Stimulated activated naive B cell treated with anti-CD40 and anti-IgM and Interleukin-4, amounts not matched to agents 10 μg/mL and 1 μg/mL and 100 μg/mL, for 72 hours (primary cell): ENCODE results near the gene ATP6V1B1.
"Not testable (repeated sequence)": the region's sequence is repeated elsewhere in the genome, so short reads cannot be mapped to it uniquely, and the experiment has no call there.

Source experiments
- ATAC-seq, 2 donors: fragments of 150-1000 bp; cut with Tn5 transposase; replicated peaks; 2 replicates each; pipeline ENCODE4 v1.10.0; 2021; ENCODE audit warnings: moderate library complexity in 1 of 2
- DNase-seq: peaks from one replicate; pipeline ENCODE4 v3.0.0; 2021
- H3K27ac Mint-ChIP-seq: one replicate; pipeline ENCODE4 v1.8.0; 2022; ENCODE audit warnings: mild to moderate bottlenecking, mixed read lengths
- H3K27me3 Mint-ChIP-seq, 2 donors: one replicate each; pipeline ENCODE4 v1.8.0; 2022; ENCODE audit warnings: mixed read lengths in 2 of 2
- H3K36me3 Mint-ChIP-seq, 2 donors: one replicate each; pipeline ENCODE4 v1.8.0; 2022; ENCODE audit warnings: mixed read lengths in 2 of 2, mild to moderate bottlenecking in 1 of 2
- H3K4me1 Mint-ChIP-seq, 2 donors: one replicate each; pipeline ENCODE4 v1.8.0; 2022; ENCODE audit warnings: mixed read lengths in 2 of 2, mild to moderate bottlenecking in 1 of 2
- H3K4me3 Mint-ChIP-seq, 2 donors: one replicate each; pipeline ENCODE4 v1.8.0; 2022; ENCODE audit warnings: mild to moderate bottlenecking in 2 of 2, mixed read lengths in 2 of 2, moderate library complexity in 1 of 2
- H3K9me3 Mint-ChIP-seq, 2 donors: one replicate each; pipeline ENCODE4 v1.8.0; 2022; ENCODE audit warnings: mixed read lengths in 2 of 2, mild to moderate bottlenecking in 1 of 2

ATP6V1B1 gene

DNA sequence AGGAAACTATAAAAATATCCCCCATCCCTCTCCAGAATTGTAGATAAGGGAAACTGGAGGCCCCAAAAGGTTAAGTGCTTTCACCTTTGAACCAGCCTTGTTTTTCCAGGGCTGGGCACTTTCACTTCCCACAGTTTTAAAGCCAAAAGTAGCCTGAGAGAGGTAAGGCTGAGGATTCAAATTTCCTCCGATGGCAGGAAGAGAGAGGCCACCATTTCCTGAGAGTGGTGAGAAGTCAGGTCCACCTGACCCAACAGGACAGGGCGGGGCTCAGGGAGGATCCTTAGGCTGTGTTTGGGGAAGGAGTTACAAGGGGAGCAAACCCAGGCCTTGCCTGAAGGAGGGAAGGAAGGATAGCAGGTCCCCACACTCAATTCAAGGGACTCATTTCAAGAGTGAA, 63.7 kb downstream of the ATP6V1B1 start:
- Mint-ChIP-seq H3K27me3 (peaks cover 0 to 10% of the 10 kb centered on the region in 2 donors), H3K9me3 (no peaks in the 10 kb centered on the region), H3K4me3 (no peak overlapping the region), H3K36me3 (no peaks in the 10 kb centered on the region), H3K27ac (no peak overlapping the region), H3K4me1 (peaks cover 13 to 32% of the 10 kb centered on the region in 2 donors)
- ATAC-seq, result no peak
- no peak for DNase-seq

DNA sequence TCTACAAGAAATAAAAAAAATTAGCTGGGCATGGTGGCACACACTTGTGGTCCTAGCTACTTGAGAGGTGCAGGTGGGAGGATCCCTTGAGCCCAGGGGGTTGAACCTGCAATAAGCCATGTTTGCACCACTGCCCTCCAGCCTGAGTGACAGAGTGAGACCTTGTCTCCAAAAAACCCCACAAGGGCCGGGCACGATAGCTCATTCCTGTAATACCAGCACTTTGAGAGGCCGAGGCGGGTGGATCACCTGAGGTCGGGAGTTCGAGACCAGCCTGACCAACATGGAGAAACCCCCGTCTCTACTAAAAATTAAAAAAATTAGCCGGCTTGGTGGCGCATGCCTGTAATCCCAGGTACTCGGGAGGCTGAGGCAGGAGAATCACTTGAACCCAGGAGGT, 64.2 kb downstream of the ATP6V1B1 start:
- ATAC-seq, H3K9me3 Mint-ChIP-seq, H3K4me3 Mint-ChIP-seq, H3K27ac Mint-ChIP-seq, H3K36me3 Mint-ChIP-seq, DNase-seq: not testable (repeated sequence)
- Mint-ChIP-seq H3K4me1 (peaks cover 13 to 31% of the 10 kb centered on the region in 2 donors), H3K27me3 (peaks cover 0 to 10% of the 10 kb centered on the region in 2 donors)

DNA sequence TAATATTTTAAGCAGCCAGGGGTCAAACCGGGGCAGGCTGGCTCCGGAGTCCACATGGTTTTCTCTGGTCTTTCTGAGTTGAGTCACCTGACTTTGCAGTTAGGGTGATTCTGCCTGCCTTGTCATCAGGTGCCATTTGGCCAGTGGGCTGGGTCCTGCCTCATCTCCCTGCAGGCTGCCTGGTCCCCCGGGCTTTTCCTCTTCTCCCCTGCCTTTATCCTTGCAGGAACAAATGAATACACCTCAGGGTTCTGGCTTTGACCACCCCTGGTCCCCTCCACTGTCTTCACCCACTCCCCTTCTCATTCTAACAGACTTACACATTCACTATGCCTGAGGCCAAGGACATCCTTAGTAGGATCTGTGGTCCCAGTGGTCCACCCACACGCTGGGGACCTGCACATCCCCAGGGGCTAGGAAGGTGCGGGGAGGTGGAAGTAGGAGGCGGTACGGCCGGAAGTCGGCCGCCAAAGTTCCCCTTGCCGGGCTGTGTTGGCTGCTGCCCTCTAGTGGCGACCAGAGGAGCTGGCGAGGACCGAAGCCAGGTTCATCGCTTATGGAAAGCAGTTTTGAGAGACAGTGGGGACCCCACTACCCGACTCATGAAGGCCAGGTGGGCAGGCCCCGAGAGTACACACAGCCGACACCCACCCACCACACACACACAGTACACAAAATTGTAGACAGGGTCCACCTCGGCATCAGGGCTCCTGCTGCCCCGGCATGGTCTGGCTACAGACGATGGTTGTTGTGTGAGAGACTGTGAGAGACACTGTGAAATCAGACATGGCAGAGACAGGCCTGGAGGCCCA, 65.3 kb downstream of the ATP6V1B1 start:
- peaks cover 8 to 21% of the 10 kb centered on the region in 2 donors for H3K4me1 Mint-ChIP-seq
- H3K9me3 Mint-ChIP-seq, result no peaks in the 10 kb centered on the region
- H3K27ac Mint-ChIP-seq, result peak overlapping the region; percentile 91
- DNase-seq (peak; percentile 72), ATAC-seq (peak; percentile 94 to 96)
- peak overlapping the region; percentile 81 for H3K4me3 Mint-ChIP-seq
- H3K27me3 Mint-ChIP-seq, result peaks cover 0 to 17% of the 10 kb centered on the region in 2 donors
- no peaks in the 10 kb centered on the region for H3K36me3 Mint-ChIP-seq

DNA sequence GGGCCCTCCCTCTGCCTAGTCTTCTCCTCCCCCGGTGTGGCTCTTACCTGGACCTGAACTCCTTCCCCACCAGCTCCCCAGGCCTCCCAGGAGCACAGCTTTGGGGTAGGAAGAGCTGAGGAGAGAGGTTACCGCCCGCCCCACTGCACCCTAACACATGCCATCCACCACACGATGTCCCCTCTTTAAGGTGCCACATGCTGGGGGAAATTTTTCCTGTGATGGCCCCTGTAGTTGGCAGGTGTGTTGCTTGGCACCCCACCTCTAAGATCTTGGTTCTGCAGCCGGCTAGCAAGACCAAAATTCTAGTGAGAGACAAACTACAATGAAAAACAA, 65.9 kb downstream of the ATP6V1B1 start:
- DNase-seq (no peak), ATAC-seq (no peak)
- no peak overlapping the region for H3K4me3 Mint-ChIP-seq
- peaks cover 8 to 19% of the 10 kb centered on the region in 2 donors for H3K4me1 Mint-ChIP-seq
- no peaks in the 10 kb centered on the region for H3K9me3 Mint-ChIP-seq
- peaks cover 0 to 18% of the 10 kb centered on the region in 2 donors for H3K27me3 Mint-ChIP-seq
- no peaks in the 10 kb centered on the region for H3K36me3 Mint-ChIP-seq
- no peak overlapping the region for H3K27ac Mint-ChIP-seq

DNA sequence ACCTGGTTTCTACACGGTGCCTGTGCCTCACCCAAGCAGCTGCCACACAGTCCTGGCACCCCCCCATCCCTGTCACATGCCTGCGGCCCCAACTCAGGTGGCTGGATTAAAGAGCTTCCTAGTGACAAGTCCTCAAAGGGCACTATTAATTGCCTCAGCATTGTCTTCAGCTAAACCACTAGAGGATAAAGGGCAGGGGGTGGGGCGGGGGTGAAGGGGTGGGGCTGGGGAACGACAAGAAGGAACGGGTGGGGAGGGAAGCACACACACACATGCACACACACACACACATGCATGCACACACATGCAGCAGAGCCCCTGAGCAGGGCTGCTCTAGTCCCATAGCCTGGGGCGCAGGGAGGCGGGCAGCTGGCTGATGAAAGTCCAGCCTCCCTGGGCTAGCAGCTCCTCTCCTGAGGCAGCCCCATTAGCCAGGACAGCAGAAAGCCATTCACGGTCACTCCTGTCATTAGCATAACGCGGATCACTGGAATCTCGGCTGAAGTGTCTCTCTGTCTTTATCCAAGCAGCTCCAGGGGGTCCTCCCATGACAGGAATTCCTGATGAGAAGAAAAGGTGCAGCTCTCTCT, 66.4 kb downstream of the ATP6V1B1 start:
- H3K9me3 Mint-ChIP-seq, result no peaks in the 10 kb centered on the region
- ATAC-seq (no peak), DNase-seq (no peak)
- no peaks in the 10 kb centered on the region for H3K36me3 Mint-ChIP-seq
- H3K4me3 Mint-ChIP-seq, result no peak overlapping the region
- H3K27ac Mint-ChIP-seq, result peak overlapping the region; percentile 42
- peaks cover 0 to 18% of the 10 kb centered on the region in 2 donors for H3K27me3 Mint-ChIP-seq
- H3K4me1 Mint-ChIP-seq, result peaks cover 8 to 19% of the 10 kb centered on the region in 2 donors

DNA sequence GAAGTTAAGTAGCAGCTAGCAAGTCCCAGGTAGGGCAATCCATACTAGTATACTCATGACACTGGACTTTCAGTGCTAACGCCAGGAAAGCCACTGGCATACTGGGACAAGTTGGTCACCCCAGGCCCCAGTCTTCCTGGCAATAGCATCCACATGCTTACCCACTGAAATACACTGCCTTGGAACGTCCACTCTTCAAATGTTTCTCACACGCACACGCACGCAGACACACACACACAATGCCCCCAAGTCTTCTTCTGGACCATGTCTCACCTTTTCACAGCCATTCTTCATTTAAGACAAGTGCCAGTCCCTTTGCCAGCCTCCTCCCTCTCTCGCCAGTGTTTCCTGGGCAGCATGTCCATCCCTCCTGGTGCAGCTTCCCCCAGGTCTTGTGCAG, 67.7 kb downstream of the ATP6V1B1 start:
- no peak overlapping the region for H3K27ac Mint-ChIP-seq
- H3K4me1 Mint-ChIP-seq, result peaks cover 8 to 19% of the 10 kb centered on the region in 2 donors
- H3K36me3 Mint-ChIP-seq, result no peaks in the 10 kb centered on the region

DNA sequence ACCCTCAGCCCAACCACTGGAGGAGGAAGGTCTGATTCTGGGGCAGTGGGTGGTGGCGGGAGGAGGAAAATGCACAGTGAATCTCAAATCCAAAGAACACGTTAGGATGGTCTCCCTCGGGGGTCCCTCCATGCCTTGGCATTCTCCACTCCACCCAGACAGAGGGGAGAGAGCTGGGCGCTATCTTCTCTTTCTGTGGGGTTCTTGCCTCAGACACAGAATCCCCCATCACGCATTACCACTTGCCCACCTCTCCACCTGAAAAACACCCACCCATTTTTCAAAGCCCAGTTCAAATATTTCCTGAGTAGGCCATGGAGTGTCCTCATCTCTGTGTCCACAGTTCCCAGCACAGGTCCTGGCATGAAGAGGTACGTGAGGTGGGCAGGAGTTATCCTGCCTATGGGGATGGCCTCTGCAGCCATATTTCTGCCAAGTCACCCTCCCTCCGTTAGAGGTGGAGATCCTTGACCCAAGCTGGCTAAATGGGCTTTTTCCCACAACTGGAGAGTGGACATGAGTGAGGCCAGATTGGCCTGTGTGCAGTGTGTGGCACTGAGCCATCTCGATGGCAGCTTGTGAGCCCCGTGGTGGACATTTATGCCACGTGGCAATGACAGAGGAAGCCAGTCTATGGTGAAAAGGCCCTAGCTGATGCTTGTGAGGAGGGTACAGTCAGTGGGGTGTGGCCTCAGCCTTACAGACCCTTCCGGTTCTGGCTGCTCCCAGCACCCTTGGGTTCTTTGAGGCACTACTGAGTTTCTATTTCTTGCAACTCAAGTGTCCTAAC, 68.5 kb downstream of the ATP6V1B1 start:
- no peak for DNase-seq
- H3K27me3 Mint-ChIP-seq, result peaks cover 5 to 26% of the 10 kb centered on the region in 2 donors
- H3K27ac Mint-ChIP-seq, result no peak overlapping the region
- H3K4me1 Mint-ChIP-seq, result peaks cover 8 to 19% of the 10 kb centered on the region in 2 donors
- H3K9me3 Mint-ChIP-seq, result no peaks in the 10 kb centered on the region
- no peak overlapping the region for H3K4me3 Mint-ChIP-seq
- H3K36me3 Mint-ChIP-seq, result no peaks in the 10 kb centered on the region
- ATAC-seq, result no peak

More for the DNA sequence above, 67.7 kb downstream of the ATP6V1B1 start:
- Mint-ChIP-seq H3K4me3 (no peak overlapping the region), H3K9me3 (no peaks in the 10 kb centered on the region), H3K27me3 (peaks cover under 1 to 18% of the 10 kb centered on the region in 2 donors)
- DNase-seq (no peak), ATAC-seq (no peak)

DNA sequence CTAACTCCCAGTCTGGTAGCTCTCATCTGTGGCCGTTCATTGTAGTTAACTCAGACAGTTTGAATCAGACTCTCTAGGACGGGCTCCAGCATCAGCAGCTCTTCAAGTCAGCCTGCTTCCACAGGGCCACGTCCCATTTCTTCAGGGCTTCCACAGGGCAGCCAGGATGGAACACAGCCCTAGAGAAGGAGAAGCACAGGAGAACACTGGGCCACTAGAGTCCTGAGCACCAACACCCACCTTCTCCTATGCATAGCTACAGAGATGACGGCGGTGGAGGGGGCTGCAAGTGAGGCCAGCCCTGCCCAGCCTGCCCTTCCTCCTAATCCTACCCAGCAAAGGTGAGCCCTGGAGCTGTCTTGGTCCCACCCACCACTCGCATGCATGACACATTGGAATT, 69.2 kb downstream of the ATP6V1B1 start:
- Mint-ChIP-seq H3K27me3 (peaks cover 9 to 30% of the 10 kb centered on the region in 2 donors), H3K4me3 (no peak overlapping the region), H3K9me3 (peaks cover 0 to 1% of the 10 kb centered on the region in 2 donors), H3K36me3 (no peaks in the 10 kb centered on the region), H3K27ac (no peak overlapping the region), H3K4me1 (peaks cover 6 to 12% of the 10 kb centered on the region in 2 donors)
- no peak for DNase-seq
- ATAC-seq, result no peak

DNA sequence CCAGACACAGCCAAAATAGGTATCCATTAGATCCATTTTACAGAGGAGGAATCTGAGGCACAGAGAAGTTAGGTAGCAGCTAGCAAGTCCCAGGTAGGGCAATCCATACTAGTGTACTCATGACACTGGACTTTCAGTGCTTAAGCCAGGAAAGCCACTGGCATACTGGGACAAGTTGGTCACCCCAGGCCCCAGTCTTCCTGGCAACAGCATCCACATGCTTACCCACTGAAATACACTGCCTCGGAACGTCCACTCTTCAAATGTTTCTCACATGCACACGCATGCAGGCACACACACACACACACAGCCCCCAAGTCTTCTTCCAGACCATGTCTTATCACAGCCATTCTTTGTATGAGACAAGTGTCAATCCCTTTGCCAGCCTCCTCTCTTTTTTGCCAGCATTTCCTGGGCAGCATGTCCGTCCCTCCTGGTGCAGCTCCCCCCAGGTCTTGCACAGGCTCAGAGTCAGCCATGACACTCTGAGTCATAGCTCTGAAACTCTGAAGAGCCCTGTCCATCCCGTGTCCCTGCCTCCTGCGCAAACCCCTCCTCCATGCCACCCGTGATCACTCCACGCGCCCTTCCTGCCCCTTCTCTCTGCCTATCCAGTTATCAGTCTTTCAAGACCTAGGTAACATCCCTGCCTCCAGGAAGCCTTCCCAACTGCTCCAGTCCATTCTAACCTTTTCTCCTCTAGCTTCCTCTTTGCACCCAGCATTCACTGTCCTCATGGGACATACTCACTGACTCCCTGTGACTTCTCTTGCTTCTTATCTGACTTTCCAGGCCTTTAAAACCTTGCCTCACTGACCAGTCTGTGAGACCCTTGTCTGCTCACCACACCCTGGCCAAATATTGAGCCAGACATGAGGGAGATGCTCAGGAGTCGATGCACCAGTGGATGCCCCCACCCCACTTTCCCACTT, 69.8 kb downstream of the ATP6V1B1 start:
- H3K9me3 Mint-ChIP-seq, result peaks cover 0 to 3% of the 10 kb centered on the region in 2 donors
- no peak for DNase-seq
- ATAC-seq, result no peak
- H3K4me1 Mint-ChIP-seq, result peaks cover 6 to 12% of the 10 kb centered on the region in 2 donors
- H3K27ac Mint-ChIP-seq, result no peak overlapping the region
- peaks cover 15 to 36% of the 10 kb centered on the region in 2 donors for H3K27me3 Mint-ChIP-seq
- no peak overlapping the region for H3K4me3 Mint-ChIP-seq
- no peaks in the 10 kb centered on the region for H3K36me3 Mint-ChIP-seq

DNA sequence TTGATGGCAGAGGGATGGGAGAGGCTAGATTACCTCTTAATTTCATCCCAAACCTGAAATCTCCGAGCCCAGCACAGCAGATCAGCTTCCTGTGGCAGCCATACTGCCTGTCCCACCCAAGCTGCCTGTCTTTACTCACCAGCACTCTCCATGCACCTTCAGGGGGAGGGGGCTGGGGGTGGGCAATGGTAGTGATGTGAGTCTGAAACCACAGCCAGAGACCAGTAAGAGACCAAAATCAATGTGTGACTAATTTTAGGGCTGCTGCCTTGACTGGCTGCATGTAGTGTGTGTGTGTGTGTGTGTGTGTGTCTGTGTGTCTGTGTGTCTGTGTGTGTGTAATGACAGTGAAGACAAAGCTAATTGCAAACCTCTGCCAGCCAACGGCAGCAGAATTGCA, 70.6 kb downstream of the ATP6V1B1 start:
- Mint-ChIP-seq H3K27ac (no peak overlapping the region), H3K4me1 (peaks cover under 1 to 6% of the 10 kb centered on the region in 2 donors), H3K9me3 (peaks cover 0 to 3% of the 10 kb centered on the region in 2 donors), H3K27me3 (peaks cover 19 to 41% of the 10 kb centered on the region in 2 donors), H3K36me3 (no peaks in the 10 kb centered on the region), H3K4me3 (no peak overlapping the region)
- DNase-seq, result no peak
- ATAC-seq, result no peak

DNA sequence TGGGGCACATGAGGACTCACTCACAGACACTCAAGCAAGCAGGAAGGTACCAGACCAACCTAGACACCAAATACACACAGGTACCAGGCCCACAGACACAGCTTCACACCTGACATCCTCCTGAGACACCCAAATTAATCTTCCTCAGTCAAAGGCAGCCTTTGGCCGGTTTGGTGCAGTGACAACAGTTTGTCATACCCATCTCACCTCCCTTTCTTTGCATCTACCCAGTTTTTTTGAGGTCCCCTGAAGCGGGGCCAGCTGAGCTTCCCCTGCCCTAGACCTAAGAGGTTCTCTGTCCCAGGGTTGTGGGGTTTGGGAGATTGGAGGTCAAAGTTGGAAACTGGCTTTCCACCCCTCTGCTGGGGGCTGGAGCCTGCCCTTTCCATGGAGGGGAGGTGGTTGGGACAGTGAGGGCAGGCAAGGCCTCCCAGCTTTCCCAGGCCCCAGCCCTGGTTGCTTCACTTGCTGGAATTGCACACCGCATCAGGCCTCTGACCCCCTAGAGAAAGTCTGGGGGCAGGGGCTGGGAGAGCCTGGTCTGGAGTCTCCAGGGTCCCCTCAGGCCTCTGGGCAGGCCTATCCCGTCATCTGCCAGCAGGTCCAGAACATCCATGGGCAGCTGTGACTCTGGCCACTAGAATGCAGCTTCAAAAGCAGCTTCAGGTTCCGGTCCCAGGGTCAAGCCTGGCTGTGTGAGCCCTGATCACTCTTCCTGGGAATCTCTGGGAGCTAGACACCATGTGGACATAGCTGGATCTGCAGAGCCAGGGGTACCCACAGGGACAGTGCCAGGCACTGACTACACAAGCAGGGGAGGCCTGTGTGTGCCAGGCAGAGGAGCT, 71.5 kb downstream of the ATP6V1B1 start:
- ATAC-seq (no peak), DNase-seq (no peak)
- H3K9me3 Mint-ChIP-seq, result peaks cover 0 to 3% of the 10 kb centered on the region in 2 donors
- H3K27me3 Mint-ChIP-seq, result peaks cover 24 to 47% of the 10 kb centered on the region in 2 donors
- no peaks in the 10 kb centered on the region for H3K36me3 Mint-ChIP-seq
- no peak overlapping the region for H3K4me3 Mint-ChIP-seq
- no peaks in the 10 kb centered on the region for H3K4me1 Mint-ChIP-seq
- no peak overlapping the region for H3K27ac Mint-ChIP-seq

DNA sequence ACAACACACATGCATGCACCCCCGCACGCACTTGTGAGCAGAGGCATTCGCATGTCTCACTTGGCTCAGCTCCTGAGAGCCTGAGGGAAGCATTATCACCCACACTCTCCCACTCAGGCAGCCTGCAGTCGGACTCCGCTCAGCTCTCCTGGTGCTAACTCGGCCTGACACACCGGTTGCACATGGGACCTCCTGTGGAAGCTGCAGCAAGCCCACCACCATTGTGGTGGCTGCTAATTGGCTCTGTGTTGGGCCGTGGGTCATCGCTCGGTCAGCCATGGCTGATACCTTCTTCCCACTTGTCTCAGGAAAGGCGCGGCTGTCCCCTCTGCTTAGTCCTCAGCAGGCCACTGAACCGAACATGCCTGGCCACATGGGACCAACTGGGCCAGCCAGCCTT, 72.6 kb downstream of the ATP6V1B1 start:
- H3K36me3 Mint-ChIP-seq, result no peaks in the 10 kb centered on the region
- no peaks in the 10 kb centered on the region for H3K4me1 Mint-ChIP-seq
- no peak for ATAC-seq
- peaks cover 24 to 47% of the 10 kb centered on the region in 2 donors for H3K27me3 Mint-ChIP-seq
- DNase-seq, result no peak
- no peak overlapping the region for H3K4me3 Mint-ChIP-seq
- H3K27ac Mint-ChIP-seq, result no peak overlapping the region
- peaks cover 0 to 3% of the 10 kb centered on the region in 2 donors for H3K9me3 Mint-ChIP-seq

DNA sequence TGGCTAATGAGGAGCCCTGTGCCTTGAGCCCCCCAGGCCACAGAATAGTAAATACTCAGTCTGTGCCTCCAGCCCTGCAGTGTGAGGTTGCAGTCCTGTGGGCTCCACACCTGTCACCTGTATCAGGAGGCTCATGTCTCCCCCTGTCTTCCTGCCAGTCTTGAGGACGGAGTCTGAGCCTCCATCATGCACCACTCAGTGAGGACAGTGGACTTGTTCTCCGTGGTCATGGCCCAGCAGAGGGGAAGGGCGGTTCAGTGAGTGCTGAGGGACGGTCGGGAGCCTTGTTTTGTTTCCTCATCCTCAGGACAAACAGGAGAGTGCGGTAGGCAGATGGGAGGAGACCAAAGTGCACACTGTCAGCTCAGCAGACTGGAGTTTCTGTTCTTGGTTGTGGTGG, 76.1 kb downstream of the ATP6V1B1 start:
- not testable (repeated sequence) for H3K4me3 Mint-ChIP-seq, H3K36me3 Mint-ChIP-seq, H3K4me1 Mint-ChIP-seq, H3K9me3 Mint-ChIP-seq, H3K27ac Mint-ChIP-seq, ATAC-seq, DNase-seq
- peaks cover 24 to 29% of the 10 kb centered on the region in 2 donors for H3K27me3 Mint-ChIP-seq
